Smooth muscle cell of the brain vasculature (primary cell): ENCODE measurements around the gene CMTM3.
"Not testable (repeated sequence)": the region's sequence is repeated elsewhere in the genome, so short reads cannot be mapped to it uniquely, and the experiment has no call there.

Experiments
- DNase-seq: peaks from one replicate; pipeline ENCODE4 v3.0.0-alpha.2; 2012; ENCODE audit warnings: low read depth, low spot score

Gene CMTM3

GRCh38 chr16:66661671-66662346 is 57.3 kb downstream of the CMTM3 start:
- not testable (repeated sequence) for DNase-seq

- peak; percentile 32 for DNase-seq
These were observed 58.1 kb downstream of the CMTM3 start for GRCh38 chr16:66662445-66663194.
